Stimulated activated CD4-positive, alpha-beta T cell treated with anti-CD3 and anti-CD28 coated beads, Interleukin-1b, Interleukin-23, amount 100 ng/mL, for 4 hours (primary cell): ENCODE results near the gene RPS6KA5.
"Not testable (repeated sequence)": the region's sequence is repeated elsewhere in the genome, so short reads cannot be mapped to it uniquely, and the experiment has no call there.

Experiments
- DNase-seq, 2 donors: peaks; one replicate each; pipeline ENCODE4 v3.0.0-alpha.2; 2020; ENCODE audit warnings: low read depth in 2 of 2

Gene RPS6KA5

DNA sequence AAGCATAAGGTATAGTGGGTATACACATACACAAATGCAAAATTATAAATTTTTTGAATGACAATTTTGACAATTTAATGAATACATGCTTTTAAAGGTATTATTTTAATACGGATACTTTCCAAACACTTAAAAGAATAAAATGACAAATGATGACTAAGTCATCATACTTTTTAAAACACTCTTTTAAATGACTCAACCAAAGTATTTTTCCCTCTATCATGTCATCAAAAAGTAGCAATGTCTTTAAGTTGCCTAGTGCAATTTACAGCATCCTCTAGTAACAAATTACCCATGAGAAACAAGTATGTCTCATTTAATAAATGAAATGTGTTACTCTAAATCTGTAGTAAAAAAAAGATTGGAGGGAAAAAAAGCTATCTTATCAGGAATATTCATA lies 73.3 kb downstream of the RPS6KA5 start:
- no peak for DNase-seq

DNA sequence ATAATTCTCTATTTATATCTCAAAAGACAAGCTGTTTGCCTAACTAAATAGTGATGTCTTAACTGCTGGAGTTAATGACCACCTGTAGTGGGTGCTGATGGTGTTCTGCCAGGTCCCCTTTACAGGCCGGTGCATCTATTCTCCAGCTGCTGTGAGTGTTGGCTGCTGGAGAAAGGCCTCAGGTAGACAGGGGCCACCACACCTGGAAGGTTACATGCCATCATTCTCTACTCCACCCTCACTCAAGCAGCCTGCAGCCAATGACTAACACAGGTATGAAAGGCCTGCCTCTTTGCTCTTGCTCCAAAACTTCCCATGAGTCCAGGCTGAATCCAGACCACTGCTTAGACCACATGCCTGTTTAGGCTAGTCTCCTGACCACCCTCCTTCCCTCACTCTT lies 73.9 kb downstream of the RPS6KA5 start:
- no peak for DNase-seq

- DNase-seq: no peak
Measured at GRCh38 chr14:90985601-90986242, 74.7 kb downstream of the RPS6KA5 start.

DNA sequence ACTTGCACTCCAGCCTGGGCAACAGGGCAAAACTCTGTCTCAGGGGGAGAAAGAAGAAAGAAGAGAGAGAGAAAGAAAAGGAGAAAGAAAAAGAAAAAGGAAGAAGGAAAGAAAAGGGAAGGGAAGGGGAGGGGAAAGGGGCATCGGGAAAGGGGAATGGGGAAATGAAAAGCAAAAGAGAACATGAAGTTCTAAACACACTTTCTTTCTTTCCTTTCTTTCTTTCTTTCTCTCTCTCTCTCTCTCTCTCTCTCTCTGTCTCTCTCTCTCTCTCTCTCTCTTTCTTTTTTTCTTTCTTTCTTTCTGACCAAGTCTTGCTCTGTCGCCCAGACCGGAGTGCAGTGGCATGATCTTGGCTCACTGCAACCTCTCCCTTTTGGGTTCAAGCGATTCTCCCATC lies 76.9 kb downstream of the RPS6KA5 start:
- DNase-seq: no peak

- no peak for DNase-seq
Measured at GRCh38 chr14:90981636-90982035, 78.8 kb downstream of the RPS6KA5 start.

DNA sequence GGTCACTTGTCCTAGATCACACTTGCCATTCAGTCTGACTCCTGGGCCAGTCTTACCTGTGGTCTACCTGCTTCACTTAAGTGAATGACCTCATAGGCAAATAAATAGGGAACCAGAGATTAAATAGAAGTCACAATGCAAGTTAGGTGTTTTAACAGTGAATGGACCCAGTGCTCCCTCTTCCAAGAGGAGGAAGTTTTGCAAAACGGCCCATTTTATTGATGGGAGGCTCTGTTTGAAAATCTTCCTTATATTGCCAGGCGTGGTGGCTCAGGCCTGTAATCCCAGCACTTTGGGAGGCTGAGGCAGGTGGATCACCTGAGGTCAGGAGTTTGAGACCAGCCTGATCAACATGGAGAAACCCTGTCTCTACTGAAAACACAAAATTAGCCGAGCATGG lies 79.8 kb downstream of the RPS6KA5 start:
- not testable (repeated sequence) for DNase-seq

DNA sequence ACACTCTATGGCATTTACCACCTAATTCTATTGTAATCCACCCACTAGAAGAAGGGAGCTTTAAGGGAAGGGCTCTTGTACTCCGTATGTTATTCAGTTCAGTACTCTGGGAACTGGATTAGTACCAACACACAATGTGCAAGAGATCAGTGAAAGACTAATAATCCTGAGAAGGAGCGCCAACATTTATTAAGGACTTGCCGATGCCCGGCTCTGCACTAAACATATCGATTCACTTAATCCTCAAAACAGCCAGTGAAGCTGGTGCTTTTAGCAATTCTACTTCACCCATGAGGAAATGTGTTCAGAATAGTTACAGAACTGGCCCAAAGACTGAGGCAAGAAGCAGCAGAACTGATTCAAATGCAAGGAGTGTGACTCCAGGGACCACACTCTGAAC lies 80.9 kb downstream of the RPS6KA5 start:
- no peak for DNase-seq

GRCh38 chr14:90976101-90976500 lies 84.3 kb downstream of the RPS6KA5 start:
- no peak for DNase-seq

- DNase-seq: no peak
Measured at GRCh38 chr14:90971687-90972086, 88.8 kb downstream of the RPS6KA5 start.

DNA sequence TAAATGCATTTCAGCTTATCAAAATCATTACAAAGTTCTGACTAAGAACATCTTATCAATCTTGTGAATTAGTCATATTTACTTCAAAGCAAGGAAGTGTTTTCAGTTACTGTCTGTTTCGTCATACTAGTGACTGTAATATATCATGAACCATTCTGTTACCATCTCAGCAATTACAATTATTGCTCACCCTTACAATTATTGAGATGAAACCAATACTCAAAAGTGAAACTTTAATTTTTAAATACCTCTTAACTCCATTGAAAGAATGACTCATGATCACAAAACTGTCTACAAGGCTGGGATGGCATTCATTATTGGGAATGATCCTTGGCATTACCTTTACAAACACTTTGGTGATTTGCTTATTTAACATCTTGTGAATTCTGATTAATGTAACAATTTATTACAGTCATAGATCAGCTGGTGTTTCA lies 90.3 kb downstream of the RPS6KA5 start:
- no peak for DNase-seq

GRCh38 chr14:90969531-90970166 lies 90.8 kb downstream of the RPS6KA5 start:
- DNase-seq: no peak

DNA sequence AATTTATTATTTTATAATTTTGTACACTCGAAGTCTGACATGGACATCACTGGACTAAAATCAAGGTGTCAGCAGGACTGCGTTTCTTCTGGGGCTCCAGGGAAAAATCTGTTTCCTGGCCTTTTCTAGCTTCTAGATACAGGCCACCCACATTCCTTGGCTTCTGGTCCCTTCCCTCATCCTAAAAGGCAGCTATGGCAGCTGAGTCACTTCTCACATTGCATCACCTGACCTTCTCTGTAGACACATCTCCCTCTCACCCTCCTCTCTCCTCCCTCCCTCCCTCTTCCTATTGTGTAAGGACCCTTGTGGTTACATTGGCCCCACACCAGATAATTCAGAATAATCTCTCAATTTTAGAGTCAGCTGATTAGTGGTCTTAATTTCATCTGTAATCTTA lies 92.4 kb downstream of the RPS6KA5 start:
- no peak for DNase-seq

DNA sequence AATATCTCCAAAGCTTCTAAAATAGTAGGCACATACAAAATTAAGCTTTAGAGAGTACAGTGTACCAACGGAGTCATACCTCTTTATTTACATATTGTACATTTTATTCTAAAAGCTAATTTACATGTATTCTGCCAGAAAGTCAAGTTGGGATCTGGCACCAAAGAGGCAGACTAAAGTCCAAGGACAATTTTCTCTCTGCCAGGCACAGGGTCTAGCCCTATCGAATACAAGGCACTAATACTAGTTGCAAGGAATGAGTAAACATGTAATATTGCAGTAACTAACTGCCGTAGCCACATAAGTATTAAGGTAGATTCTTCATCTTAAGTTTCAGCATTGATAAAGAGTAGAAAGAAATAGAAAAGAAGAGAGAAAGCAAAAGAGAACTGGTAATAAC lies 93.9 kb downstream of the RPS6KA5 start:
- DNase-seq: no peak

DNA sequence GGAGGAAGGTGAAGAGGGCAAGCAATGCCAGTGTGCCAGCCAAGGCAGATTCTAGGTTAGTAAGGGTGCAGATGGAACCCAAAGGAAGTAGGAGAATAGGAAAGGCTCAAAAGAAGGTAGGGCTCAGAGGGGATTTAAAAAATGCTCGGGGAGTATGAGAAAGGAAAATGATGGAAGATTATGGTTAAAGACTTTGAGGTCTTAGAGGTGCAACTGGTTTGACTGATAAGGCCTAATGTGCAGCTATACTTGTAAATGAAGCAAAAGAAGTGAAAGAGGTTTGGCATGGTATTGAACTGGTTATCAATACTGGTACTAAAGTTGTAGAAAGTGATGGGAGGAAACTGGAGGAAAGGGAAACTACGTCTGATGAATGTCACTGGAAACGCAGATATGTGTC lies 94.7 kb downstream of the RPS6KA5 start:
- no peak for DNase-seq

- DNase-seq: no peak
Measured at GRCh38 chr14:90963343-90963742, 97.1 kb downstream of the RPS6KA5 start.

DNA sequence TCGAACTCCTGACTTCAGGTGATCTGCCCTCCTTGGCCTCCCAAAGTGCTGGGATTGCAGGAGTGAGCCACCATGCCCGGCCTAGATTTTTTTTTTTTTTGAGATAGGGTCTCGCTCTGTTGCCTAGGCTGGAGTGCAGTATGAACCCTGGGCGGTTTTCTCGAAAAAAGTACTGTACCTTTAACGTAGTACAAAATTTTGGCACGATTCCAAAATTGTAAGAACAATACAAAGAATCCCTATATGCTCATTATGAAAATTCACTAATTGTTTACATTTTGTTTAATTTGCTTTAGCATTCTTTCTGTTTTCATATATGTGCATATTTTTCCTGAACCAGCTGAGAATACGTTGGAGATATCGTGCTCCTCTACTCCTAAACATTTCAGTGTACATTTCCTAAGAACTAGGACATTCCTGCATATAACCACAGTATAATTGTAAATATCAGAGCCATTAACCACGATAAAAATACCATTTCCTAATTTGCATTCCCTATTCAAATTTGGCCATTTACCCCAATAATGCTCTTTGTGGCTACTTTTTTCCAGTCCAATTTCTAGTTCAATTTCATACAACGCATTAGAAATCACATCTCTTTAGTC lies 97.8 kb downstream of the RPS6KA5 start:
- no peak for DNase-seq

DNA sequence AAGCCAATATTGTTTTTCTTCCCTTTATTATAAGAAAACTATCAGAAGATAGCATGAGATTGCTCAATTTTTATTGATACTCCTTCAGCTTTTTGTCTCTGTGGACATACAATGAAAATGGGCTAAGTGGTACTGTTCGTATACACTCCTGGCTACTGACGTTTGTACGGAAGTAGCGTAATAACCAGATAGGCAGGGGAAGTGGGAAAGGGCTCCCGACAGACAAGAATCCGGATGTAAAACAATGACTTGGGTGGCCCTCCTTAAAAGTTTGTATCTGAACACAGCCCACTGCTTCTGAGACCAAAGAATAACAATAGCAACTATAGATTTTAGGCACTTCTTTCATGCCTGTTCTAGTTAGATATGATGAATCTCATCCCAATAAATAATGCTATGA lies 99.6 kb downstream of the RPS6KA5 start:
- DNase-seq: no peak

GRCh38 chr14:90959344-90959743 lies 101.1 kb downstream of the RPS6KA5 start:
- no peak for DNase-seq

DNA sequence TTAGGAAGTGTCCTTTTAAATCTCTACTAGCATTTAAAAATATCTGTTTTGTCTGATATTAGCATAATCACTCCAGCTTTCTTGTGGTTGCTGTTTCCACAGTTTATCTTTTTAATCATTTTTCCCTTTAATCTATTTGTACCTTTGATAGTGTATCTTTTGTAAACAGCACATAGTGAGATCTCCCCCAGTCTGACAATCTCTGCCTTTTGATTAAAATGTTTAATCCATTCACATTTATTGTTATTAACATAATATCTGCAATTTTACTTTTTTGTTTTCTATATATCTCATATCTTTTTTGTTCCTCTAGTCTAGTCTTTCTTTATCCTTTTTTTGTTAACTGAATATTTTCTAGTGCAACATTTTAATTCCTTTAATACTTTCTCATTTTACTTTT lies 104.2 kb downstream of the RPS6KA5 start:
- DNase-seq: no peak

GRCh38 chr14:90953643-90954042 lies 106.8 kb downstream of the RPS6KA5 start:
- not testable (repeated sequence) for DNase-seq

DNA sequence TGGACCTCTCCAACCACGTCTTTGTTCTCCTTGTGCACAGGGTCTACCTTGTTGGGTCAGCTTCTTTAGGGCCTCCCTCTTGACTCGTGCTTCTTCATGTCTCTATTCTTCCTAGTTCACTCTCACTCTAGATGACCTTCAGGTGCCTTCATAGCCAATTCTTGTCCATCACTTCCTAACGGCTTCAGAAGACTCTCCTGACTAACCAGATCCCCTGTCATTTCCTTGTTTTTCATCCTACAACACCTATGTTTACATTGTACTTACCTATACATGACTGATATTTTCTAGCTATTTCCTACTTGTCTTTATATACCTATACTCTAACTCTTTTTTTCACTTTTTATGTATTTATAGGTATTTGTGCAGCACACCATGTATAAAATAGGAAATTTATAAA lies 117.1 kb downstream of the RPS6KA5 start:
- DNase-seq: no peak

- DNase-seq: no peak
Measured at GRCh38 chr14:90942511-90942910, 117.9 kb downstream of the RPS6KA5 start.

GRCh38 chr14:90941706-90942105 lies 118.7 kb downstream of the RPS6KA5 start:
- DNase-seq: no peak
